WTC11 (cell line): Measurements from ENCODE around the gene PLCB2. TPM values are rescaled to one million over a fixed set of nuclear protein-coding genes. Genes with fewer than 3 reads are reported as not detected.

ENCODE experiments used
- ATF1 ChIP-seq: sonication (generic); formaldehyde crosslinking; IDR thresholded peaks from 2 replicates; pipeline ENCODE4 v1.8.1; 2023; ENCODE audit warnings: mild to moderate bottlenecking, moderate library complexity, missing genetic modification reagents
- ATF3 ChIP-seq: sonication (generic); formaldehyde crosslinking; conservative IDR thresholded peaks from 2 replicates; pipeline ENCODE4 v1.8.1; 2022; ENCODE audit warnings: mild to moderate bottlenecking, missing genetic modification reagents
- CBFB ChIP-seq: sonication (generic); formaldehyde crosslinking; IDR thresholded peaks from 2 replicates; pipeline ENCODE4 v1.8.1; 2022; ENCODE audit warnings: mild to moderate bottlenecking, low read depth, missing genetic modification reagents
- CDX4 ChIP-seq: fragments of 250-450 bp; sonication (Bioruptor Pico); IDR thresholded peaks from 2 replicates; pipeline ENCODE4 v1.9.0; 2021; ENCODE audit warnings: moderate library complexity, mild to moderate bottlenecking, inconsistent platforms, borderline replicate concordance
- CREM ChIP-seq: sonication (generic); formaldehyde crosslinking; IDR thresholded peaks from 2 replicates; pipeline ENCODE4 v1.8.1; 2022; ENCODE audit warnings: mild to moderate bottlenecking, missing genetic modification reagents, moderate library complexity
- ELF4 ChIP-seq: sonication (generic); formaldehyde crosslinking; IDR thresholded peaks from 2 replicates; pipeline ENCODE4 v1.8.1; 2022; ENCODE audit warnings: low read depth, mild to moderate bottlenecking, moderate library complexity, missing genetic modification reagents
- GRHL2 ChIP-seq: fragments of 250-450 bp; sonication (Bioruptor Pico); IDR thresholded peaks from 2 replicates; pipeline ENCODE4 v1.8.0; 2022; ENCODE audit warnings: mild to moderate bottlenecking, moderate library complexity; ENCODE audit not compliant: insufficient replicate concordance, severe bottlenecking
- GTF2I ChIP-seq: fragments of 250-450 bp; sonication (Bioruptor Pico); conservative IDR thresholded peaks from 2 replicates; pipeline ENCODE4 v1.4.0; 2021; ENCODE audit warnings: mild to moderate bottlenecking
- JUN ChIP-seq: sonication (generic); formaldehyde crosslinking; IDR thresholded peaks from 2 replicates; pipeline ENCODE4 v1.8.0; 2023; ENCODE audit warnings: mild to moderate bottlenecking, missing genetic modification reagents
- MAX ChIP-seq: sonication (generic); formaldehyde crosslinking; IDR thresholded peaks from 2 replicates; pipeline ENCODE4 v1.8.0; 2022; ENCODE audit warnings: mild to moderate bottlenecking, missing genetic modification reagents
- NFE2L1 ChIP-seq: sonication (generic); formaldehyde crosslinking; IDR thresholded peaks from 2 replicates; pipeline ENCODE4 v1.8.1; 2023; ENCODE audit warnings: missing genetic modification reagents
- NR1H2 ChIP-seq: sonication (generic); formaldehyde crosslinking; IDR thresholded peaks from 2 replicates; pipeline ENCODE4 v1.9.0; 2021; ENCODE audit warnings: mild to moderate bottlenecking, moderate library complexity, missing genetic modification reagents
- NR2C2 ChIP-seq: sonication (generic); formaldehyde crosslinking; IDR thresholded peaks from 2 replicates; pipeline ENCODE4 v1.8.0; 2022; ENCODE audit warnings: mild to moderate bottlenecking, missing genetic modification reagents
- OVOL2 ChIP-seq: fragments of 250-450 bp; sonication (Bioruptor Pico); IDR thresholded peaks from 2 replicates; pipeline ENCODE4 v1.9.0; 2021; ENCODE audit warnings: mild to moderate bottlenecking, borderline replicate concordance
- SMAD3 ChIP-seq: sonication (generic); formaldehyde crosslinking; IDR thresholded peaks from 2 replicates; pipeline ENCODE4 v1.8.0; 2022; ENCODE audit warnings: missing genetic modification reagents, mild to moderate bottlenecking, borderline replicate concordance
- STAT6 ChIP-seq: sonication (generic); formaldehyde crosslinking; conservative IDR thresholded peaks from 2 replicates; pipeline ENCODE4 v1.8.1; 2023; ENCODE audit warnings: mild to moderate bottlenecking, low read depth, missing genetic modification reagents, moderate library complexity
- TCF7 ChIP-seq: sonication (generic); formaldehyde crosslinking; IDR thresholded peaks from 2 replicates; pipeline ENCODE4 v1.8.0; 2022; ENCODE audit warnings: mild to moderate bottlenecking, low read depth, missing genetic modification reagents, moderate library complexity
- USF1 ChIP-seq: sonication (generic); formaldehyde crosslinking; IDR thresholded peaks from 2 replicates; pipeline ENCODE4 v1.8.0; 2022; ENCODE audit warnings: mild to moderate bottlenecking, missing genetic modification reagents
- USF2 ChIP-seq: sonication (generic); formaldehyde crosslinking; IDR thresholded peaks from 2 replicates; pipeline ENCODE4 v1.8.1; 2023; ENCODE audit warnings: mild to moderate bottlenecking, missing genetic modification reagents, moderate library complexity
- ZMAT4 ChIP-seq: fragments of 250-450 bp; sonication (Bioruptor Pico); IDR thresholded peaks from 2 replicates; pipeline ENCODE4 v1.9.0; 2021; ENCODE audit warnings: mild to moderate bottlenecking
- ZNF121 ChIP-seq: sonication (generic); formaldehyde crosslinking; IDR thresholded peaks from 2 replicates; pipeline ENCODE4 v1.8.0; 2023; ENCODE audit warnings: missing genetic modification reagents
- ZNF138 ChIP-seq: sonication (generic); formaldehyde crosslinking; conservative IDR thresholded peaks from 2 replicates; pipeline ENCODE4 v1.8.1; 2022; ENCODE audit warnings: mild to moderate bottlenecking, moderate library complexity, missing genetic modification reagents
- ZNF263 ChIP-seq: sonication (generic); formaldehyde crosslinking; IDR thresholded peaks from 2 replicates; pipeline ENCODE4 v1.8.1; 2022; ENCODE audit warnings: low read depth, mild to moderate bottlenecking, moderate library complexity, missing genetic modification reagents
- ZNF396 ChIP-seq: fragments of 250-450 bp; sonication (Bioruptor Pico); IDR thresholded peaks from 2 replicates; pipeline ENCODE4 v1.8.0; 2021; ENCODE audit warnings: mild to moderate bottlenecking, moderate library complexity, borderline replicate concordance
- ZNF416 ChIP-seq: fragments of 250-450 bp; sonication (Bioruptor Pico); IDR thresholded peaks from 2 replicates; pipeline ENCODE4 v1.9.0; 2021; ENCODE audit warnings: mild to moderate bottlenecking, inconsistent platforms
- ZNF512 ChIP-seq: sonication (generic); formaldehyde crosslinking; IDR thresholded peaks from 2 replicates; pipeline ENCODE4 v1.8.1; 2022; ENCODE audit warnings: missing genetic modification reagents, borderline replicate concordance
- ZNF532 ChIP-seq: fragments of 250-450 bp; sonication (Bioruptor Pico); IDR thresholded peaks from 2 replicates; pipeline ENCODE4 v1.9.0; 2021; ENCODE audit warnings: mild to moderate bottlenecking, borderline replicate concordance
- total RNA-seq: library from RNA; stranded (reverse); gene quantifications from 3 replicates; pipeline ENCODE4 v1.2.3, GENCODE V29; 2021

PLCB2 gene
- total RNA-seq, 1 experiment from 2014 or later: 15.2 TPM

GRCh38 chr15:40238532-40239403 lies 69.0 kb downstream of the PLCB2 start, which contains the start of gene PAK6 (continued):
- TF ChIP-seq ZNF532 (CRISPR knock-in tag) (no peak), GRHL2 (CRISPR knock-in tag) (no peak), CREM (no peak), USF1 (CRISPR knock-in tag) (no peak), ZMAT4 (CRISPR knock-in tag) (no peak), GTF2I (no peak), ZNF263 (CRISPR knock-in tag) (no peak), ELF4 (CRISPR knock-in tag) (no peak), ZNF416 (CRISPR knock-in tag) (no peak), TCF7 (no peak), CDX4 (CRISPR knock-in tag) (no peak), ATF3 (CRISPR knock-in tag) (no peak), NFE2L1 (CRISPR knock-in tag) (0 out of 2 replicates have a peak, but pooled peaks have one; percentile 18), ZNF138 (CRISPR knock-in tag) (no peak), JUN (CRISPR knock-in tag) (no peak), NR2C2 (CRISPR knock-in tag) (no peak), STAT6 (CRISPR knock-in tag) (no peak), ZNF512 (CRISPR knock-in tag) (no peak), ATF1 (CRISPR knock-in tag) (no peak), MAX (peak; percentile 84; the same call in 1 of the 2 replicates), ZNF121 (CRISPR knock-in tag) (no peak), CBFB (CRISPR knock-in tag) (0 out of 2 replicates have a peak, but pooled peaks have one; percentile 35), USF2 (CRISPR knock-in tag) (no peak), OVOL2 (CRISPR knock-in tag) (no peak), SMAD3 (CRISPR knock-in tag) (no peak), ZNF396 (no peak), NR1H2 (CRISPR knock-in tag) (no peak)
